ENCODE data around the gene ZNF419. TPM values are rescaled to one million over a fixed set of nuclear protein-coding genes. Genes with fewer than 3 reads are reported as not detected.

Gene ZNF419
- total RNA-seq, 1 donor from 2014 or later, result 18.5 TPM

DNA sequence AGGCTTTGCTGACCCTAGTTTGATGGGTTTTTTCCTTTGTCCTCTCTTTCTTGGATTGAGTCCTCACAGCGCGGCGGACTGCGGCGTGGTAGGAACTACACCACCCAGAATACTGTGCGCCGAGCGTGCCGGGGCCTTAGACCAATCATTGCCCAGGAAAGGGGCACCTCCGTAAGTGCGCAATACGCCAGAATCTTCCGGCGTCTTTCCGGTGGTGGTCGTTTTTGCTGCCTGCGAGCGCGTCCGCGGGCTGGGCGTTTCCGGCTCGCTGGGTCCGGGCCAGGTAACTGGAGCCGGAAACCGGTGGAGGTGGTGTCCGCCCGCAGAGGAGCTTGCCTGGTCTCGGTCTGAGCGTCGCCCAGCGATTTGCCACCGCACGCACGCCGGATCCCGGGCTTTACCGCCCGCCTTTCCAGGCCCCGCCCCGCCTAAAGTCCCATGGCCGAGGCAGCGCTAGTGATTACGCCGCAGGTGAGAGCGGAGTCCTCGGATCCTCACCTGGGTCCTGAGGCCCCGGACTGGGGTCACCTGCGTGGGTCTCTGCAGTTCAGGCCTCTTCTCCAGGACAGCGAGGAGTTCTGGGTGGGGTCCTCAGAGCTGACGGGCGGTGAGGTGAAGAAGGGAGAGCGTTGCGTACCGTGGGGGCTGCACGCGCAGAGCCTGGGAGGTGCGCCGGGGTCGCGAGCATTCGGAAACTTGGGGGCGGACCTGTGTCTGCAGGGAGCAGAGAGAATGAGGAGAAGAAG, 39.8 kb downstream of the ZNF419 start, which contains the start of gene ZNF549:
ZNF549 (plus strand) TSS at position 221 of the 746 bp plus-strand sequence; CDS start at position 439, 218 bp downstream.
- peak; percentile 90 for DNase-seq (ENCODE audit: low spot score)

DNA sequence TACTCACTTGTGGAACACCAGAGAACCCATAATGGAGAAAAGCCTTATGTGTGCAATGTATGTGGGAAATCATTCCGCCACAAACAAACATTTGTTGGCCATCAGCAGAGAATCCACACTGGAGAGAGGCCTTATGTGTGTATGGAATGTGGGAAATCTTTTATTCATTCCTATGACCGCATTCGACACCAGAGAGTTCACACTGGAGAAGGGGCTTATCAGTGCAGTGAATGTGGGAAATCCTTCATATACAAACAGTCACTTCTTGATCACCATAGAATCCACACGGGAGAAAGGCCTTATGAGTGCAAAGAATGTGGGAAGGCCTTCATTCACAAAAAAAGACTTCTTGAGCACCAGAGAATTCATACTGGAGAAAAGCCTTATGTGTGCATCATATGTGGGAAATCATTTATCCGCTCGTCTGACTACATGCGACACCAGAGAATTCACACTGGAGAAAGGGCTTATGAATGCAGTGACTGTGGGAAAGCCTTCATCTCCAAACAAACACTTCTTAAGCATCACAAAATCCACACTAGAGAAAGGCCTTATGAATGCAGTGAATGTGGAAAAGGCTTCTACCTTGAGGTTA, 50.5 kb downstream of the ZNF419 start:
- DNase-seq (ENCODE audit: low spot score), result no peak

Other genes starting within 250 kb of the ZNF419 start
- gene ZNF805, start 247.1 kb upstream of the ZNF419 start, total RNA-seq, result 21.3 TPM
- 101 TPM for gene ZNF460, start 207.3 kb upstream of the ZNF419 start, total RNA-seq
- gene ZNF543, start 167.3 kb upstream of the ZNF419 start, total RNA-seq, result 11.7 TPM
- 13.6 TPM for gene ZNF304, start 136.5 kb upstream of the ZNF419 start, total RNA-seq
- 7.6 TPM for gene TRAPPC2B, start 124.2 kb upstream of the ZNF419 start, total RNA-seq
- 4.5 TPM for gene ZNF547, start 124.2 kb upstream of the ZNF419 start, total RNA-seq
- 23.8 TPM for gene ZNF548, start 97.9 kb upstream of the ZNF419 start, total RNA-seq
- gene ZNF17, start 76.6 kb upstream of the ZNF419 start, total RNA-seq, result 20.3 TPM
- 20.5 TPM for gene ZNF749, start 52.4 kb upstream of the ZNF419 start, total RNA-seq
- gene VN1R1, start 30.6 kb upstream of the ZNF419 start, total RNA-seq, result 1.4 TPM
- gene ZNF772, start 10.2 kb upstream of the ZNF419 start, total RNA-seq, result 16.9 TPM
- 12.2 TPM for gene ZNF773, start 12.2 kb downstream of the ZNF419 start, total RNA-seq
- gene ZNF549, start 39.6 kb downstream of the ZNF419 start, total RNA-seq, result 12.2 TPM
- 16.4 TPM for gene ZNF550, start 72.1 kb downstream of the ZNF419 start, total RNA-seq
- gene ZNF416, start 91.2 kb downstream of the ZNF419 start, total RNA-seq, result 8.6 TPM
- gene ZIK1, start 96.4 kb downstream of the ZNF419 start, total RNA-seq, result 8.1 TPM
- 5.3 TPM for gene ZNF530, start 112.1 kb downstream of the ZNF419 start, total RNA-seq
- gene ZNF134, start 126.5 kb downstream of the ZNF419 start, total RNA-seq, result 25.0 TPM
- gene ZNF211, start 145.4 kb downstream of the ZNF419 start, total RNA-seq, result 29.7 TPM
- gene ZSCAN4, start 181.2 kb downstream of the ZNF419 start, total RNA-seq, result 1.7 TPM
- 21.5 TPM for gene ZNF551, start 194.2 kb downstream of the ZNF419 start, total RNA-seq
- 14.2 TPM for gene ZNF154, start 221.5 kb downstream of the ZNF419 start, total RNA-seq
- 10.9 TPM for gene ZNF671, start 239.9 kb downstream of the ZNF419 start, total RNA-seq

Measured in ureter (tissue), 1 donor.